Progenitor cell of endocrine pancreas (in vitro differentiated cells): ENCODE results near the gene HCN1. TPM values are rescaled to one million over a fixed set of nuclear protein-coding genes. Genes with fewer than 3 reads are reported as not detected.

Source experiments
- DNase-seq: peaks from one replicate; pipeline ENCODE4 v3.0.0; 2021; ENCODE audit warnings: low spot score; ENCODE audit not compliant: unreplicated experiment
- H3K27ac Mint-ChIP-seq: 2 replicates; pipeline ENCODE4 v1.8.0; 2021; ENCODE audit warnings: mild to moderate bottlenecking, moderate library complexity, mixed read lengths
- H3K27me3 Mint-ChIP-seq: 2 replicates; pipeline ENCODE4 v1.8.0; 2021; ENCODE audit warnings: mixed read lengths
- H3K36me3 Mint-ChIP-seq: 2 replicates; pipeline ENCODE4 v1.8.0; 2022; ENCODE audit warnings: mixed read lengths; ENCODE audit not compliant: insufficient read depth
- H3K4me1 Mint-ChIP-seq: 2 replicates; pipeline ENCODE4 v1.8.0; 2021; ENCODE audit warnings: low read depth, mixed read lengths
- H3K4me3 Mint-ChIP-seq: 2 replicates; pipeline ENCODE4 v1.8.0; 2021; ENCODE audit warnings: low read depth, mild to moderate bottlenecking, moderate library complexity, mixed read lengths
- H3K9me3 Mint-ChIP-seq: 2 replicates; pipeline ENCODE4 v1.8.0; 2021; ENCODE audit warnings: low read depth, mixed read lengths
- CTCF ChIP-seq: fragments of 200-600 bp; sonication (generic); IDR thresholded peaks from one replicate; pipeline ENCODE4 v1.5.0; 2021; ENCODE audit warnings: antibody characterized with exemption, mild to moderate bottlenecking; ENCODE audit not compliant: unreplicated experiment
- total RNA-seq: library from RNA; stranded (reverse); gene quantifications from 2 replicates; pipeline ENCODE4 v1.2.1, GENCODE V29; 2021

Gene HCN1
- total RNA-seq, 1 donor from 2014 or later: 0.14 TPM

DNA sequence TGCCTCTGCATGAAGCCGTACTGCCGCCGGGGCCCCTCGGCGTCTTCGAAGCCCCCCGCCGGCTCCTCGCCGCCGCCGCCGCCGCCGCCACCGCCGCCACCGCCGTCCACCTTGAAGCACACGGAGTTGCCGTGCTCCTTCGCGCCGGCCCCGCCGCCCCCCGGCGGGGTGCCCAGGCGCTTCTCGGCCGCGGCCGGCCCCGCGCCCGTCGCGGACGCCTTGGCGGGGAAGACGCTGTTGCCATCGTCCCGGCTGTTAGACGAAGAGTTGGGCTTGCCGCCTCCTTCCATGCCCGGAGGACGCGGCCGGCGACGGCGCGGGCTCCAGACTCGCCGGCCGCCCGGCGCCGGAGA is 400 bp downstream of the HCN1 start:
- H3K27me3 Mint-ChIP-seq: peaks cover 28% of the 10 kb centered on the region

GRCh38 chr5:45694971-45695803 is 993 bp downstream of the HCN1 start:
- no peak for TF ChIP-seq CTCF
- H3K4me1 Mint-ChIP-seq: peaks cover 15% of the 10 kb centered on the region
- peak; percentile 10 for DNase-seq
- peaks cover 28% of the 10 kb centered on the region for H3K27me3 Mint-ChIP-seq
- no peak overlapping the region for H3K27ac Mint-ChIP-seq
- H3K9me3 Mint-ChIP-seq: no peaks in the 10 kb centered on the region
- H3K4me3 Mint-ChIP-seq: peak overlapping the region; percentile 58
- no peaks in the 10 kb centered on the region for H3K36me3 Mint-ChIP-seq

More for the DNA sequence above, 400 bp downstream of the HCN1 start:
- TF ChIP-seq CTCF: no peak
- no peak overlapping the region for H3K27ac Mint-ChIP-seq
- H3K36me3 Mint-ChIP-seq: no peaks in the 10 kb centered on the region
- H3K9me3 Mint-ChIP-seq: no peaks in the 10 kb centered on the region
- H3K4me1 Mint-ChIP-seq: peaks cover 15% of the 10 kb centered on the region
- H3K4me3 Mint-ChIP-seq: peak overlapping the region; percentile 58
- DNase-seq: peak; percentile 10

GRCh38 chr5:45694255-45694814 is 1.8 kb downstream of the HCN1 start:
- no peak for DNase-seq
- Mint-ChIP-seq H3K36me3 (no peaks in the 10 kb centered on the region), H3K27me3 (peaks cover 28% of the 10 kb centered on the region)

DNA sequence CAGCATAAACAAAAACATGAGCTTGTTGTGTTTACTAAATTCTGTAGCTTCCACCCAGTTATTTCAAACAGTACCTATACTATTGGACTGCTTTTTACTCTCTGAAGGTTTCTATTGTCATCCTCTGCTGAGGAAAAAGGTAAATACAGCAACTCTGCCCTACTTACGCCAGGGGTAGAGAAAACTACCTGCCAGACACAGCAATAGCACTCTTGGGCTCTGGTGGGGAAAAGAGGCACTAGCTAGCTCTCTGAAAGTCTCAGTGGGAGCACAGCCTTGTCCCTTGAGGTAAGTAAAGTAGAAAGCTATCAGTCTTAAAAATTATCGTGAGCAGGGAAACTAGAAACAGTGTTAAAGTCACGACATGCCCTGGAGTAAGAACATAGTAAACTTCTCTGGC is 3.7 kb downstream of the HCN1 start:
- H3K4me3 Mint-ChIP-seq: no peak overlapping the region
- H3K4me1 Mint-ChIP-seq: peaks cover 15% of the 10 kb centered on the region
- peaks cover 27% of the 10 kb centered on the region for H3K27me3 Mint-ChIP-seq
- no peak overlapping the region for H3K27ac Mint-ChIP-seq
- no peak for DNase-seq
- TF ChIP-seq CTCF: no peak
- H3K36me3 Mint-ChIP-seq: no peaks in the 10 kb centered on the region
- no peaks in the 10 kb centered on the region for H3K9me3 Mint-ChIP-seq

More at GRCh38 chr5:45694255-45694814, 1.8 kb downstream of the HCN1 start:
- no peak overlapping the region for H3K27ac Mint-ChIP-seq
- TF ChIP-seq CTCF: no peak
- H3K9me3 Mint-ChIP-seq: no peaks in the 10 kb centered on the region
- H3K4me1 Mint-ChIP-seq: peaks cover 15% of the 10 kb centered on the region
- peak overlapping the region; percentile 58 for H3K4me3 Mint-ChIP-seq

GRCh38 chr5:45691656-45692055 is 4.5 kb downstream of the HCN1 start:
- H3K9me3 Mint-ChIP-seq: no peaks in the 10 kb centered on the region
- no peaks in the 10 kb centered on the region for H3K36me3 Mint-ChIP-seq
- no peak overlapping the region for H3K27ac Mint-ChIP-seq
- no peak for TF ChIP-seq CTCF
- H3K4me1 Mint-ChIP-seq: peaks cover 11% of the 10 kb centered on the region
- H3K27me3 Mint-ChIP-seq: peaks cover 18% of the 10 kb centered on the region
- DNase-seq: no peak
- H3K4me3 Mint-ChIP-seq: no peak overlapping the region
